Occipital lobe (tissue), 2 donors: ENCODE measurements around the gene NUP107. TPM values are rescaled to one million over a fixed set of nuclear protein-coding genes. Genes with fewer than 3 reads are reported as not detected.
A peak's percentile ranks its signal among the peaks of the same experiment; 100 is the strongest.

Experiments used
- DNase-seq: peaks from one replicate; lab custom pipeline; 2025; lab: John Stamatoyannopoulos, UW
- total RNA-seq: library from RNA; depleted of rRNA; stranded (reverse); fragments of >200 nt; gene quantifications from one replicate; pipeline ENCODE4 v1.2.3, GENCODE V29; 2014

NUP107 gene
- total RNA-seq, 1 donor from 2014 or later = 72.1 TPM

- DNase-seq = no peak
These were observed 53.1 kb downstream of the NUP107 start for GRCh38 chr12:68739891-68740290.

GRCh38 chr12:68743356-68743755 is 56.6 kb downstream of the NUP107 start:
- DNase-seq = no peak

GRCh38 chr12:68745376-68745903 is 58.7 kb downstream of the NUP107 start:
- DNase-seq = no peak

GRCh38 chr12:68745904-68746571 is 59.3 kb downstream of the NUP107 start, which contains the start of gene SLC35E3:
TSS of gene SLC35E3 (plus strand) at chr12:68746176. CDS start at chr12:68746378, 202 bp downstream.
- DNase-seq = peak; percentile 93

GRCh38 chr12:68746572-68747180 is 59.9 kb downstream of the NUP107 start:
- DNase-seq = peak; percentile 53

- no peak for DNase-seq
These were observed 62.7 kb downstream of the NUP107 start for GRCh38 chr12:68749443-68749842.

GRCh38 chr12:68749861-68750260 is 63.1 kb downstream of the NUP107 start:
- no peak for DNase-seq

- DNase-seq = no peak
These were observed 63.7 kb downstream of the NUP107 start for GRCh38 chr12:68750506-68750905.

GRCh38 chr12:68755536-68756243 is 68.9 kb downstream of the NUP107 start:
- DNase-seq = no peak

- no peak for DNase-seq
These were observed 73.1 kb downstream of the NUP107 start for GRCh38 chr12:68759852-68760251.

- no peak for DNase-seq
These were observed 74.1 kb downstream of the NUP107 start for GRCh38 chr12:68760806-68761441.

- no peak for DNase-seq
These were observed 74.6 kb downstream of the NUP107 start for GRCh38 chr12:68761442-68761812.

GRCh38 chr12:68761901-68762630 is 75.3 kb downstream of the NUP107 start:
- DNase-seq = no peak

GRCh38 chr12:68762691-68763090 is 75.9 kb downstream of the NUP107 start:
- no peak for DNase-seq

- no peak for DNase-seq
These were observed 78.9 kb downstream of the NUP107 start for GRCh38 chr12:68765696-68766095.

GRCh38 chr12:68766646-68767045 is 79.9 kb downstream of the NUP107 start:
- DNase-seq = no peak

GRCh38 chr12:68767191-68767590 is 80.4 kb downstream of the NUP107 start:
- DNase-seq = no peak

- no peak for DNase-seq
These were observed 81.7 kb downstream of the NUP107 start for GRCh38 chr12:68768431-68768939.

- DNase-seq = no peak
These were observed 83.2 kb downstream of the NUP107 start for GRCh38 chr12:68769941-68770340.

- no peak for DNase-seq
These were observed 84.6 kb downstream of the NUP107 start for GRCh38 chr12:68771223-68771925.
